Transverse colon (tissue), 4 donors: ENCODE measurements around the gene DGAT2.
A peak's percentile ranks its signal among the peaks of the same experiment; 100 is the strongest.

Source experiments
- POLR2A ChIP-seq: fragments of 450-650 bp; IDR thresholded peaks from one replicate; pipeline ENCODE4 v1.6.1; 2016; ENCODE audit warnings: antibody characterized with exemption, mild to moderate bottlenecking, moderate library complexity
- POLR2AphosphoS5 ChIP-seq, 3 donors: sonication (generic); formaldehyde crosslinking; IDR thresholded peaks; one replicate each; pipeline ENCODE4 v1.6.1; 2016; ENCODE audit warnings: antibody characterized with exemption in 3 of 3
- TF ChIP-seq, protein P1 (sequence below), 5 experiments: fragments of 200-600 bp in 3 of 5; fragments of 450-650 bp in 2 of 5; sonication (generic) in 3 of 5; IDR thresholded peaks; 1 replicate in 2 of 5; 2 replicates in 3 of 5; pipeline ENCODE4 v1.5.1; 2016 to 2017; ENCODE audit warnings: antibody characterized with exemption in 5 of 5, inconsistent platforms in 3 of 5, mild to moderate bottlenecking in 2 of 5, moderate library complexity in 1 of 5

DNA sequence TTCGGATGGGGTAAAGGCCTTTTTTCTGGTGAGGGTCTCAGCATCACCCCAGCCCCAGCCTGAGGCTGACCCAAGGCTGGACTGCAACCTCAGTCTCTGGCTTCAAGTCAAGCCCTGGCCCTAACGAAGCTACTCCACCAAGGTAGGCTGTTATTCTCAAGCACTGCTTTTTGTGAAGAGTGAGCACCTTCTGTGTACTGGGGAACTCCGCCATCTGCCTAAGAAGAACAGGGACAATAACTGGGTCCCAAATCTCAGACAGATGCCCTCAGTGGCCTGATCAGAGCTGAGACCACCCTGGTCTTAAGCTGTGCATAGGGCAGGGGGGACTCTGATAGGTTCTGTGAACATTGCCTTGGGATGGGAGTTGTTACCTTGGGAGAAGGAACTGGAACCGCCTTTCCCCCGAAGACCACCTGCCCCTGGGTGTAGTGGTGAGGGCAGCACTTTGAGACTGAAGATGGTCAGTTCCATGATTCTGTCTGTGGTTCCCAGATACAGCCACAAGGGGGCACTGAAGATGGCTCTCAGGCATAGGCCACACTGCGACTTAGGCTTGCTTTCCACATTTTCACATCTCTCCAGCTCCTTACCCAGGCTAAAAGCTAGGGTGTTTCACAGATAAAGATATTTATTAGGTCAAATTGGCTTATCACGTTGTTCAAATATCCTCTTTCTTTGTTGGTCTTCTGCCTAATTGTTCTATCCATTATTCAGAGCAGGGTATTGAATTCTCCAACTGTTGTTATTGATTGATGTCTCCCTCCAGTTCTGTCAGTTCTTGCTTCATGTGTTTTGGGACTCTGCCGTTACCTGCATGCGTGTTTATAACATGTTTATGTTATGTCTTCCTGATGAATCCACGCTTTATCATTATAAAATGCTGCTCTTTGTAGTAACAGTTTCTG, 34.6 kb downstream of the DGAT2 start:
- TF ChIP-seq, protein P1, sequence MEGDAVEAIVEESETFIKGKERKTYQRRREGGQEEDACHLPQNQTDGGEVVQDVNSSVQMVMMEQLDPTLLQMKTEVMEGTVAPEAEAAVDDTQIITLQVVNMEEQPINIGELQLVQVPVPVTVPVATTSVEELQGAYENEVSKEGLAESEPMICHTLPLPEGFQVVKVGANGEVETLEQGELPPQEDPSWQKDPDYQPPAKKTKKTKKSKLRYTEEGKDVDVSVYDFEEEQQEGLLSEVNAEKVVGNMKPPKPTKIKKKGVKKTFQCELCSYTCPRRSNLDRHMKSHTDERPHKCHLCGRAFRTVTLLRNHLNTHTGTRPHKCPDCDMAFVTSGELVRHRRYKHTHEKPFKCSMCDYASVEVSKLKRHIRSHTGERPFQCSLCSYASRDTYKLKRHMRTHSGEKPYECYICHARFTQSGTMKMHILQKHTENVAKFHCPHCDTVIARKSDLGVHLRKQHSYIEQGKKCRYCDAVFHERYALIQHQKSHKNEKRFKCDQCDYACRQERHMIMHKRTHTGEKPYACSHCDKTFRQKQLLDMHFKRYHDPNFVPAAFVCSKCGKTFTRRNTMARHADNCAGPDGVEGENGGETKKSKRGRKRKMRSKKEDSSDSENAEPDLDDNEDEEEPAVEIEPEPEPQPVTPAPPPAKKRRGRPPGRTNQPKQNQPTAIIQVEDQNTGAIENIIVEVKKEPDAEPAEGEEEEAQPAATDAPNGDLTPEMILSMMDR (IDR thresholded peaks at IDR 0.05), result peak; percentile 89 to 92 (median 90)
- TF ChIP-seq POLR2A (no peak), POLR2AphosphoS5 (IDR thresholded peaks at IDR 0.05) (no peak)
